ENCODE results near the gene MMP14. TPM values are rescaled to one million over a fixed set of nuclear protein-coding genes. Genes with fewer than 3 reads are reported as not detected.
A peak's percentile ranks its signal among the peaks of the same experiment; 100 is the strongest.

MMP14 gene
- total RNA-seq, 5 donors from 2014 or later (not counting 1 experiment from before 2014, with no cell fraction given): 1.9 to 3.7 (median 2.3) TPM

DNA sequence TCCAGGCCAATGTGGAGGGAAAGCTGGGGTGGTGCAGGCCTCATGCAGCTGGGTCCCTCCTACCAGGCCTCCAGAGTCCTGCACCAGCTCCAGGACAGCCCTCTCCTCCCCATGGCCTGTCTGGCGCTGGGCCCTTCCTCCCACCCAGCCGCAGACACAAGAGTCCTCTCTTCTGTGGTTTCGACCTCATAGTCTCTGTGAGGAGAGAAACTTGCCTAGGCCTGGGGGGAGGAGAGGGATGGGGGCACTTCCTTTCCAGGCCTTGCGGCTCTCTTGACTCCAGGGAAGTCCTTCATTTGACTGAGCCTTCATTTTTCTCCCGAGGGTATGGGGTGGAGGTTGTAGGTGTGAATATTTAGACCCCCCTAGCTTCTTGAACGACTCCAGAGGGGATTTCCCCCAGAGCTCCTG is 2.3 kb downstream of the MMP14 start:
- Mint-ChIP-seq H3K9me3 (no peaks in the 10 kb centered on the region), H3K27me3 (peaks cover 13 to 37% of the 10 kb centered on the region in 2 donors)
- no CpG with 5 or more reads among the region's 6 CpGs for WGBS (ENCODE audit: insufficient coverage)

DNA sequence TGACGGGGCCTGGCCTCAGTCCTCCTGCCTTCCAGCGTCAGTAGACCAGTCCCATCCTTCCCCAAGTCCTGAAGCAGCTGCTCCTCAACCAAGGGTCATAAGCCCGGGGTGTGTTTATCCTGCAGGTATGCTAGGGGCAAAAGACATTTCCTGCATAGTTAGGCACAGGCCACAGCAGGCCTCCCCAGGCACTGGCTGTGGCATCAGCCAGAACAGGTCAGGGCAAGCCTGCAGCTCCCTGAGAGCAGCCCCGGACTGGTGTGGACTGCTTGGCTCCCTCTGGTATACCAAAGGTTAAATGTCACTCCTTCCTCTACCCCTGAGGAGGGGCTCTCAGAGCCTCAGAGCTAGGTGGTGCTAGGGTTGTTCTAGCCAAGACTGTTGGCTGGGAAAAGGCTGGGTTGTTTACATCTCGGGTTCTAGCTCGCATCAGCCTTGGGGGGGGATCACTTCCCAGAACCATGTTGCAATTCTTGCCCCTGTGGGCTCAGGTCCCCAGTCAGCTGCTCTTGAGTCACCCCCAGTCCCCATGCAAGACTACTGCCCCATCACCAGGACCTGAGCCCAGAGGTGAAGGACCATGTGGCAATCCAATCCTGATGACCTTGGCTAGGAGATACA is 2.9 kb downstream of the MMP14 start:
- H3K4me1 Mint-ChIP-seq: peaks cover 5 to 13% (median 13%) of the 10 kb centered on the region in 3 donors
- no peak overlapping the region for H3K27ac Mint-ChIP-seq
- Histone ChIP-seq H3K4me1 (ENCODE audit: control insufficient read depth in 1 of 2, extremely low read depth in 1 of 2, insufficient read depth in 2 of 2, low read length in 2 of 2) (peaks cover 6 to 21% of the 10 kb centered on the region in 2 experiments), H3K36me3 (ENCODE audit: control insufficient read depth in 2 of 2, extremely low read depth in 1 of 2, insufficient read depth in 1 of 2, low read length in 1 of 2) (peaks cover 4 to 5% of the 10 kb centered on the region in 2 donors), H3K9me3 (no peaks in the 10 kb centered on the region), H3K4me3 (ENCODE audit: control insufficient read depth in 1 of 2, extremely low read depth in 1 of 2, low read length in 1 of 2) (no peak overlapping the region), H3K27me3 (replicated peaks in 1 of 2; ENCODE audit: control insufficient read depth in 2 of 2, extremely low read depth in 1 of 2, insufficient read depth in 2 of 2, low read length in 1 of 2) (peaks cover 0 to 64% of the 10 kb centered on the region in 2 experiments), H3K27ac (ENCODE audit: low read length) (no peak overlapping the region)
- peak overlapping the region in 1 of 3 donors; percentile 90 for H3K4me3 Mint-ChIP-seq
- DNase-seq (no peak), ATAC-seq (replicated peaks in 1 of 4) (no peak)
- ChIA-PET CTCF (interaction anchor here (0.6 to 1.5 kb wide), 5 partner anchors 11 to 81 kb away, joined by 3 to 4 read pairs (median 3); no protein-coding TSS in a partner anchor), POLR2A (no interaction called here)
- peaks cover 13 to 37% of the 10 kb centered on the region in 2 donors for H3K27me3 Mint-ChIP-seq
- peaks cover 8% of the 10 kb centered on the region for H3K36me3 Mint-ChIP-seq
- 88% methylated on average over 5 of the region's 6 CpGs for WGBS (ENCODE audit: insufficient coverage)
- no peaks in the 10 kb centered on the region for H3K9me3 Mint-ChIP-seq

More for the DNA sequence above, 2.3 kb downstream of the MMP14 start:
- peaks cover 11% of the 10 kb centered on the region for H3K36me3 Mint-ChIP-seq
- H3K9me3 ChIP-seq: no peaks in the 10 kb centered on the region
- H3K4me3 Mint-ChIP-seq: peak overlapping the region in 1 of 3 donors; percentile 90
- H3K27ac Mint-ChIP-seq: no peak overlapping the region
- H3K27me3 ChIP-seq (replicated peaks in 1 of 2; ENCODE audit: control insufficient read depth in 2 of 2, extremely low read depth in 1 of 2, insufficient read depth in 2 of 2, low read length in 1 of 2): peaks cover 0 to 61% of the 10 kb centered on the region in 2 experiments
- peaks cover 5 to 13% (median 13%) of the 10 kb centered on the region in 3 donors for H3K4me1 Mint-ChIP-seq
- ChIA-PET POLR2A (no interaction called here), CTCF (interaction anchor here (0.9 to 1.5 kb wide), 3 partner anchors 16 to 81 kb away, joined by 3 to 4 read pairs (median 3); no protein-coding TSS in a partner anchor)
- H3K4me1 ChIP-seq (ENCODE audit: control insufficient read depth in 1 of 2, extremely low read depth in 1 of 2, insufficient read depth in 2 of 2, low read length in 2 of 2): peaks cover 6 to 21% of the 10 kb centered on the region in 2 experiments
- no peak overlapping the region for H3K4me3 ChIP-seq (ENCODE audit: control insufficient read depth in 1 of 2, extremely low read depth in 1 of 2, low read length in 1 of 2)
- H3K27ac ChIP-seq (ENCODE audit: low read length): no peak overlapping the region
- DNase-seq (no peak), ATAC-seq (replicated peaks in 1 of 4) (no peak)
- H3K36me3 ChIP-seq (ENCODE audit: control insufficient read depth in 2 of 2, extremely low read depth in 1 of 2, insufficient read depth in 1 of 2, low read length in 1 of 2): peaks cover 4 to 11% of the 10 kb centered on the region in 2 donors

DNA sequence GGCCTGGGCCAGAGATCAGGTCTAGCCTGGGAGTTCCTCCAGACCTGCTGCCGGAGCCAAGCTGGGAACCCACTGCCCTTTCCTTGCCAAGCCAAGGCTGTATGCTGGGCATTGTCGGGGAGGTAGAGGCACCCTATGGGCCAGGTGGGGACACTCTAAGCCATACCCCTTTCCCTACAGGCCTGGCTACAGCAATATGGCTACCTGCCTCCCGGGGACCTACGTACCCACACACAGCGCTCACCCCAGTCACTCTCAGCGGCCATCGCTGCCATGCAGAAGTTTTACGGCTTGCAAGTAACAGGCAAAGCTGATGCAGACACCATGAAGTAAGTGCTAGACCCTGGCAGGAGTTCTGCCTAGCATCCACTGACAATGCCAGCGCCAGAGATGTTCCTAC is 4.9 kb downstream of the MMP14 start:
- Mint-ChIP-seq H3K4me3 (no peak overlapping the region), H3K4me1 (peaks cover 5 to 13% (median 10%) of the 10 kb centered on the region in 3 donors), H3K36me3 (no peaks in the 10 kb centered on the region), H3K27ac (no peak overlapping the region), H3K9me3 (no peaks in the 10 kb centered on the region), H3K27me3 (peaks cover 19 to 50% of the 10 kb centered on the region in 2 donors)
- DNase-seq (no peak), ATAC-seq (replicated peaks in 1 of 4) (no peak)
- H3K4me1 ChIP-seq (ENCODE audit: control insufficient read depth in 1 of 2, extremely low read depth in 1 of 2, insufficient read depth in 2 of 2, low read length in 2 of 2): peaks cover 6 to 21% of the 10 kb centered on the region in 2 experiments
- no peak overlapping the region for H3K4me3 ChIP-seq (ENCODE audit: control insufficient read depth in 1 of 2, extremely low read depth in 1 of 2, low read length in 1 of 2)
- no peaks in the 10 kb centered on the region for H3K9me3 ChIP-seq
- no peaks in the 10 kb centered on the region for H3K36me3 ChIP-seq (ENCODE audit: control insufficient read depth in 2 of 2, extremely low read depth in 1 of 2, insufficient read depth in 1 of 2, low read length in 1 of 2)
- no peak overlapping the region for H3K27ac ChIP-seq (ENCODE audit: low read length)
- ChIA-PET POLR2A (no interaction called here), CTCF (interaction anchor here in 1 of 2 donors (1.1 kb wide), 1 partner anchor 271 kb away, joined by 3 read pairs; no protein-coding TSS in a partner anchor)
- peaks cover 0 to 84% of the 10 kb centered on the region in 2 experiments for H3K27me3 ChIP-seq (replicated peaks in 1 of 2; ENCODE audit: control insufficient read depth in 2 of 2, extremely low read depth in 1 of 2, insufficient read depth in 2 of 2, low read length in 1 of 2)
- WGBS (ENCODE audit: insufficient coverage): 91% methylated on average over 9 of the region's 9 CpGs

DNA sequence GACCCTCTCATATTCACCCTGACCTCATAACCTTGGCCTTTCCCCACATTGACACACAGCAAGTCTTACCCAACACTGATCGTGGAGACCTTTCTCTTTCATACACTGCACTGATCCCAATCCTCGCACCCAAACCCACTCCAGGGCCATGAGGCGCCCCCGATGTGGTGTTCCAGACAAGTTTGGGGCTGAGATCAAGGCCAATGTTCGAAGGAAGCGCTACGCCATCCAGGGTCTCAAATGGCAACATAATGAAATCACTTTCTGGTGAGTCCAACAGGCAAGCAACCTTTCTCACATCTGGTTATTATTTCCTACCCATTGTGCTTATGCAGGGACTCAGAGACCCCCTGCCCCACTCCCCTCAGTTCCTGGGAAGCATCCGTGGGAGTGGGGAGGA is 5.4 kb downstream of the MMP14 start:
- H3K4me3 ChIP-seq (ENCODE audit: control insufficient read depth in 1 of 2, extremely low read depth in 1 of 2, low read length in 1 of 2): no peak overlapping the region
- peaks cover 6 to 16% of the 10 kb centered on the region in 2 experiments for H3K4me1 ChIP-seq (ENCODE audit: control insufficient read depth in 1 of 2, extremely low read depth in 1 of 2, insufficient read depth in 2 of 2, low read length in 2 of 2)
- no peak overlapping the region for H3K4me3 Mint-ChIP-seq
- H3K36me3 ChIP-seq (ENCODE audit: control insufficient read depth in 2 of 2, extremely low read depth in 1 of 2, insufficient read depth in 1 of 2, low read length in 1 of 2): no peaks in the 10 kb centered on the region
- CTCF ChIA-PET: no interaction called here
- peaks cover 0 to 87% of the 10 kb centered on the region in 2 experiments for H3K27me3 ChIP-seq (replicated peaks in 1 of 2; ENCODE audit: control insufficient read depth in 2 of 2, extremely low read depth in 1 of 2, insufficient read depth in 2 of 2, low read length in 1 of 2)
- H3K27ac ChIP-seq (ENCODE audit: low read length): no peak overlapping the region
- H3K27me3 Mint-ChIP-seq: peaks cover 24 to 54% of the 10 kb centered on the region in 2 donors
- H3K4me1 Mint-ChIP-seq: peaks cover 4 to 11% (median 8%) of the 10 kb centered on the region in 3 donors
- DNase-seq (no peak), ATAC-seq (replicated peaks in 1 of 4) (no peak)
- 83% methylated on average over 5 of the region's 8 CpGs for WGBS (ENCODE audit: insufficient coverage)
- no peaks in the 10 kb centered on the region for H3K9me3 Mint-ChIP-seq
- H3K9me3 ChIP-seq: no peaks in the 10 kb centered on the region
- H3K36me3 Mint-ChIP-seq: no peaks in the 10 kb centered on the region
- POLR2A ChIA-PET: no interaction called here
- H3K27ac Mint-ChIP-seq: no peak overlapping the region

DNA sequence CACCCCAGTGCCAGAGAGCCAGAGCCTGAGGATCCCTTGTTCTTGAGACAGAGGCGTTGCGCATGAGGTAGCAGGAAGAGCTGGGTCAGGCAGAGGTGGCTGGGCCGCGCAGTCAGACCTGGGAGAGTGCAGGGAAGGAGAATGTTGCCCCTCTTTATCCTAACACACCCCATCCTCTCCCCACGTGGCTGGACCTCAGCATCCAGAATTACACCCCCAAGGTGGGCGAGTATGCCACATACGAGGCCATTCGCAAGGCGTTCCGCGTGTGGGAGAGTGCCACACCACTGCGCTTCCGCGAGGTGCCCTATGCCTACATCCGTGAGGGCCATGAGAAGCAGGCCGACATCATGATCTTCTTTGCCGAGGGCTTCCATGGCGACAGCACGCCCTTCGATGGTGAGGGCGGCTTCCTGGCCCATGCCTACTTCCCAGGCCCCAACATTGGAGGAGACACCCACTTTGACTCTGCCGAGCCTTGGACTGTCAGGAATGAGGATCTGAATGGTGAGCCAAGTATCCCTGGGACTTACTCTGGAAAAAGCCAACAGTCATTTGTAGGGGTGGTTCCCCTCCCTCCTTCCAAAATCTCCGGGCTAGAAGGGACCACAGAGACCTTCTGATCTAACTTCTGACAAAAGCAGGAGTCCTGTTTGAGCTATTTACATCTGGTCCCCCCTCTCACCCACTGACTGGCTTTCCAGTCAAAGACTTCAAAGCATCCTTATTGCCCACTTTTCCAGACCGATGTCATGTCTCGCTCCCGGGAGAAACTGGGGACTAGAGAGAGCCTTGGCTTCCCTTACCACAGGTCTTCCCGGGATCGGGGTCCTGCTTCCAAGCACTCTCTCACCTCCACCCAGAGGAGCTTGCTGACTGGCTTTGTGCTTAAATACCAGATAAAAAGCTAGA is 6.1 kb downstream of the MMP14 start:
- DNase-seq: no peak
- no peaks in the 10 kb centered on the region for H3K36me3 ChIP-seq (ENCODE audit: control insufficient read depth in 2 of 2, extremely low read depth in 1 of 2, insufficient read depth in 1 of 2, low read length in 1 of 2)
- H3K4me1 ChIP-seq (ENCODE audit: control insufficient read depth in 1 of 2, extremely low read depth in 1 of 2, insufficient read depth in 2 of 2, low read length in 2 of 2): peaks cover 5 to 9% of the 10 kb centered on the region in 2 experiments
- Mint-ChIP-seq H3K9me3 (no peaks in the 10 kb centered on the region), H3K4me1 (peaks cover 0 to 5% (median 4%) of the 10 kb centered on the region in 3 donors), H3K36me3 (no peaks in the 10 kb centered on the region), H3K27me3 (peaks cover 26 to 53% of the 10 kb centered on the region in 2 donors), H3K27ac (no peak overlapping the region), H3K4me3 (no peak overlapping the region)
- POLR2A ChIA-PET: no interaction called here
- 92% methylated on average over 21 of the region's 28 CpGs for WGBS (ENCODE audit: insufficient coverage)
- CTCF ChIA-PET: interaction anchor here in 1 of 2 donors (0.7 kb wide), 1 partner anchor 10 kb away, joined by 3 read pairs; no protein-coding TSS in a partner anchor
- ATAC-seq (replicated peaks in 1 of 4): no peak
- H3K27ac ChIP-seq (ENCODE audit: low read length): no peak overlapping the region
- H3K4me3 ChIP-seq (ENCODE audit: control insufficient read depth in 1 of 2, extremely low read depth in 1 of 2, low read length in 1 of 2): no peak overlapping the region
- peaks cover 0 to 83% of the 10 kb centered on the region in 2 experiments for H3K27me3 ChIP-seq (replicated peaks in 1 of 2; ENCODE audit: control insufficient read depth in 2 of 2, extremely low read depth in 1 of 2, insufficient read depth in 2 of 2, low read length in 1 of 2)
- H3K9me3 ChIP-seq: no peaks in the 10 kb centered on the region
